Measurements from ENCODE around the gene ATP5MC3.

DNA sequence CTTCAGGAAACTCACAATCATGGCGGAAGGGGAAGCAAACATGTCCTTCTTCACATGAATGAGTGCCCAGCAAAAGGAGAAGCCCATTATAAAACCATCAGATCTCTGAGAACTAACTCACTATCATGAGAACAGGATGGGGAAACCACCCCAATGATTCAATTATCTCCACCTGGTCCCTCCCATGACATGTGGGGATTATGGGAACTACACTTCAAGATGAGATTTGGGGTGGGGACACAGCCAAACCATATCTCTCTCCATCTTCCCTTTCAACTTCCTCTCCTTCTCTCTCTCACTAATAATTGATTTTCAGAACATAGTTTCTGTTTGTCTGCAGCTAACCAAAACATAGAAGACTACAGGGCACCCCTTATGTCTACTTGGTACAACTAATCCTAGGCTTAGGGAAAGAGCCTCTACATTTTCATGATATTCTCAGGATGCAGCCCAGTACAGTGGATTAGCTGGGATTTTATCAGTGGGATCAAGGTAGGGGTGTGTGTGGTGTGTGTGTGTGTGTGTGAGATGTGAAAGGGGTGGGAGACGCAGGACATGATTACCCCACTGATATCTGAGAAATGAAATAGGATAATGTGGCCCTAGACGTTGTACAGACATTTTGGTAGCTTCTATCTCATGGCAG lies 10.7 kb downstream of the ATP5MC3 start:
- TF ChIP-seq CTCF (IDR thresholded peaks at IDR 0.05 in 4 of 5, conservative IDR thresholded peaks at IDR 0.05 in 1 of 5), result no peak
- TF ChIP-seq POLR2A (IDR thresholded peaks at IDR 0.05), result no peak
